Activated CD4-positive, CD25-positive, alpha-beta regulatory T cell (primary cell): ENCODE measurements around the gene CHD9.
"Not testable (repeated sequence)": the region's sequence is repeated elsewhere in the genome, so short reads cannot be mapped to it uniquely, and the experiment has no call there.

Source experiments
- DNase-seq, 4 experiments: peaks; one replicate each; lab custom pipeline; 2025; lab: John Stamatoyannopoulos, UW

CHD9 gene

GRCh38 chr16:53075461-53075860 is 20.7 kb downstream of the CHD9 start:
- DNase-seq: not testable (repeated sequence)

GRCh38 chr16:53078247-53078646 is 23.5 kb downstream of the CHD9 start:
- DNase-seq: no peak

GRCh38 chr16:53078765-53079485 is 24.1 kb downstream of the CHD9 start:
- DNase-seq: no peak

- DNase-seq: no peak
These were observed 25.7 kb downstream of the CHD9 start for GRCh38 chr16:53080345-53081031.

GRCh38 chr16:53081032-53081424 is 26.2 kb downstream of the CHD9 start:
- no peak for DNase-seq

- no peak for DNase-seq
These were observed 27.1 kb downstream of the CHD9 start for GRCh38 chr16:53081686-53082407.

GRCh38 chr16:53082509-53082908 is 27.7 kb downstream of the CHD9 start:
- no peak for DNase-seq

- DNase-seq: no peak
These were observed 28.3 kb downstream of the CHD9 start for GRCh38 chr16:53083119-53083518.

- DNase-seq: no peak
These were observed 29.4 kb downstream of the CHD9 start for GRCh38 chr16:53084141-53084541.

- no peak for DNase-seq
These were observed 30.0 kb downstream of the CHD9 start for GRCh38 chr16:53084746-53085334.

- no peak for DNase-seq
These were observed 30.6 kb downstream of the CHD9 start for GRCh38 chr16:53085369-53085843.

GRCh38 chr16:53085931-53086421 is 31.2 kb downstream of the CHD9 start:
- DNase-seq: no peak

GRCh38 chr16:53087101-53087500 is 32.3 kb downstream of the CHD9 start:
- DNase-seq: no peak

GRCh38 chr16:53089434-53090285 is 34.9 kb downstream of the CHD9 start:
- no peak for DNase-seq

- DNase-seq: no peak
These were observed 35.4 kb downstream of the CHD9 start for GRCh38 chr16:53090286-53090590.

- DNase-seq: no peak
These were observed 36.0 kb downstream of the CHD9 start for GRCh38 chr16:53090591-53091411.

GRCh38 chr16:53091466-53092211 is 36.8 kb downstream of the CHD9 start:
- DNase-seq: no peak

GRCh38 chr16:53092284-53092683 is 37.5 kb downstream of the CHD9 start:
- DNase-seq: no peak

GRCh38 chr16:53093162-53093744 is 38.5 kb downstream of the CHD9 start:
- no peak for DNase-seq
